ENCODE data around the gene C1GALT1. TPM values are rescaled to one million over a fixed set of nuclear protein-coding genes. Genes with fewer than 3 reads are reported as not detected.

The C1GALT1 gene
- total RNA-seq, 4 donors from 2014 or later: 42.9 to 99.9 (median 54.6) TPM

DNA sequence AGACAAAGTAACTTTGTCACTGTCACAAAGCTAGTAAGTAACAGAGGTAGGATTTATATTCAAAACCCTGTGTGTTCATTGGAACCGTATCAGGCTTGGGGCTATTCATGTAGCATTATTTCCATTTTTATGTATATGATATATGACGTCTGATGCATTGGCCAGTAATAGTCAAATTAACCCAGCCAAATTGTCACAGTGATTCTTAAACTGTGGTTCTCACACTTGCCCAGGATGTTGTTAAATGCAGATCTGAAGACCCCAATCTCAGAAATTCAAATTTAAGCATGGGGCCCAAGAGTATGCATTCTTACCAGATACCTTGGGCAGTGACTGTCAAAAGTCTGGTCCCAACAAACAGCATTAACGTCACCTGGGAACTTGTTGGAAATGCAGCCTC, 63.9 kb downstream of the C1GALT1 start:
- 97 to 99% methylated on average over 3 of the region's 3 CpGs for WGBS, 2 donors
- no peak for DNase-seq
- TF ChIP-seq POLR2A (IDR thresholded peaks at IDR 0.05): no peak
- TF ChIP-seq, protein P1, sequence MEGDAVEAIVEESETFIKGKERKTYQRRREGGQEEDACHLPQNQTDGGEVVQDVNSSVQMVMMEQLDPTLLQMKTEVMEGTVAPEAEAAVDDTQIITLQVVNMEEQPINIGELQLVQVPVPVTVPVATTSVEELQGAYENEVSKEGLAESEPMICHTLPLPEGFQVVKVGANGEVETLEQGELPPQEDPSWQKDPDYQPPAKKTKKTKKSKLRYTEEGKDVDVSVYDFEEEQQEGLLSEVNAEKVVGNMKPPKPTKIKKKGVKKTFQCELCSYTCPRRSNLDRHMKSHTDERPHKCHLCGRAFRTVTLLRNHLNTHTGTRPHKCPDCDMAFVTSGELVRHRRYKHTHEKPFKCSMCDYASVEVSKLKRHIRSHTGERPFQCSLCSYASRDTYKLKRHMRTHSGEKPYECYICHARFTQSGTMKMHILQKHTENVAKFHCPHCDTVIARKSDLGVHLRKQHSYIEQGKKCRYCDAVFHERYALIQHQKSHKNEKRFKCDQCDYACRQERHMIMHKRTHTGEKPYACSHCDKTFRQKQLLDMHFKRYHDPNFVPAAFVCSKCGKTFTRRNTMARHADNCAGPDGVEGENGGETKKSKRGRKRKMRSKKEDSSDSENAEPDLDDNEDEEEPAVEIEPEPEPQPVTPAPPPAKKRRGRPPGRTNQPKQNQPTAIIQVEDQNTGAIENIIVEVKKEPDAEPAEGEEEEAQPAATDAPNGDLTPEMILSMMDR (IDR thresholded peaks at IDR 0.05): no peak
- intact Hi-C loops (cut with DNase I): no loop called here
- H3K4me3 ChIP-seq (replicated peaks in 1 of 3): no peak overlapping the region
- H3K27ac ChIP-seq: no peak overlapping the region
- H3K27me3 ChIP-seq: no peaks in the 10 kb centered on the region
- no peaks in the 10 kb centered on the region for H3K36me3 ChIP-seq
- H3K4me1 ChIP-seq: peaks cover 0 to 14% of the 10 kb centered on the region in 2 donors
- no peaks in the 10 kb centered on the region for H3K9me3 ChIP-seq

DNA sequence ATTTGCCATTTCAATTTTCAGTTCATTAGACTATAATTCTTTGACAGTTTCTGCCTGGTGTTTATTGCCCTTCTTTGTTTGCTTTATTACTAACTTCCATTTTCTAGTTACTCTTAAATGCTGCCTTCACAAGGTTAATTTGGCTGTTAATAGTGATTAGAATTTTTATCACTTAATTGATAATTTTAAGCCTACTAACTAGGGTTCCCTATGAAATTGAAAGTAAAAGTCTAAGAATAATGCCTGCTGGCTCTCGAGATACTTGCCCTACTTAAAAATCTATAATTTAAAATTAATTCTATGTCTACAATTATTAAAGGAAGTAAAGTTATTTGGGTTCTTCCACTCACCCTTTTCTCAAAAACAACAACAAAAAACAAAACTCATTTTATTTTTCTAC, 65.3 kb downstream of the C1GALT1 start:
- intact Hi-C loops (cut with DNase I): no loop called here
- no peak for TF ChIP-seq POLR2A (IDR thresholded peaks at IDR 0.05)
- TF ChIP-seq, protein P1 (IDR thresholded peaks at IDR 0.05): no peak
- peaks cover 0 to 14% of the 10 kb centered on the region in 2 donors for H3K4me1 ChIP-seq
- no peak overlapping the region for H3K27ac ChIP-seq
- H3K4me3 ChIP-seq (replicated peaks in 1 of 3): no peak overlapping the region
- no peaks in the 10 kb centered on the region for H3K36me3 ChIP-seq
- no peak for DNase-seq
- H3K27me3 ChIP-seq: no peaks in the 10 kb centered on the region
- WGBS, 2 donors: 58 to 85% methylated on average over 1 of the region's 1 CpG
- no peaks in the 10 kb centered on the region for H3K9me3 ChIP-seq

DNA sequence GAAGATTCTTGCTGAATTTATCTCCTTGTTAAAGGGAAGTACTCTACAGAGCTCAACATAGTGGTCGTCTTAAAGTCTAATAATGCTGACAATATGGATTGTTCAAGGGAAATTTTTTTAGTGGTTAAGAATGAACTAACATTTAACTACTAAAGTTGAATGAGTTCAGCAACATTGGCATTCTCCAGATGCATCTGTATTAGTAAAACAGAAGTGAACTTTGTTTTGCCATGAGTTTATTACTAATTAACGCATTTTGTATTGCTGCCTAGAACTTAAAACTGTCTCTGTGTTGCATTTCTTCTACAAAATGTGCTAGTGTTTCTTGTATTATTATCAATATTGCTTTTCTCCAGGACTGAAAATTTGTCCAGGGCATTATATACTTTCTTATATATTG, 67.5 kb downstream of the C1GALT1 start:
- Histone ChIP-seq H3K9me3 (no peaks in the 10 kb centered on the region), H3K36me3 (no peaks in the 10 kb centered on the region), H3K4me1 (peaks cover 0 to 21% of the 10 kb centered on the region in 2 donors), H3K4me3 (replicated peaks in 1 of 3) (no peak overlapping the region), H3K27me3 (no peaks in the 10 kb centered on the region), H3K27ac (no peak overlapping the region)
- no peak for DNase-seq
- TF ChIP-seq, protein P1 (IDR thresholded peaks at IDR 0.05): no peak
- no peak for TF ChIP-seq POLR2A (IDR thresholded peaks at IDR 0.05)
- WGBS, 2 donors: 93 to 94% methylated on average over 2 of the region's 2 CpGs
- intact Hi-C loops (cut with DNase I): no loop called here

DNA sequence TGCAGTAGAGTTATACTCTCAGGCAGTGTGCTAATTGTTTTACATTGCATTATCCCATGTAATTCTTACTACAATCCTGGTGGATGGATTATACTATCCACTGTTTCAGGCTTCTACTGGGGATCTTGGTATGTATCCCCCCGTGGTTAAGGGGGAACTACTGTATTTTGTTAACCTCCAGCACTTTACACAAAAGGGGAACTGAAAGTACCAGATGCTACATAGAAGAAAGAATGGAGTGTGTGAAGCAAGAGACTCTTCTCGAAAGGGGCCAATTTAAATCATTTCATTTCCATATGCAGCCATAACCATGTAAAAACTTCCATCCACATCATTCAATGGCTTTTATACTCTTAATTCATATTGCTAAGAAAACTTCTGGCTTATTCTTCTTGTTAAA, 69.4 kb downstream of the C1GALT1 start:
- no peak overlapping the region for H3K27ac ChIP-seq
- intact Hi-C loops (cut with DNase I): no loop called here
- H3K4me1 ChIP-seq: peaks cover 0 to 21% of the 10 kb centered on the region in 2 donors
- TF ChIP-seq, protein P1 (IDR thresholded peaks at IDR 0.05): no peak
- no peak for TF ChIP-seq POLR2A (IDR thresholded peaks at IDR 0.05)
- DNase-seq: no peak
- 69 to 74% methylated on average over 2 of the region's 2 CpGs for WGBS, 2 donors
- H3K36me3 ChIP-seq: no peaks in the 10 kb centered on the region
- no peaks in the 10 kb centered on the region for H3K9me3 ChIP-seq
- H3K4me3 ChIP-seq (replicated peaks in 1 of 3): no peak overlapping the region
- H3K27me3 ChIP-seq: no peaks in the 10 kb centered on the region

DNA sequence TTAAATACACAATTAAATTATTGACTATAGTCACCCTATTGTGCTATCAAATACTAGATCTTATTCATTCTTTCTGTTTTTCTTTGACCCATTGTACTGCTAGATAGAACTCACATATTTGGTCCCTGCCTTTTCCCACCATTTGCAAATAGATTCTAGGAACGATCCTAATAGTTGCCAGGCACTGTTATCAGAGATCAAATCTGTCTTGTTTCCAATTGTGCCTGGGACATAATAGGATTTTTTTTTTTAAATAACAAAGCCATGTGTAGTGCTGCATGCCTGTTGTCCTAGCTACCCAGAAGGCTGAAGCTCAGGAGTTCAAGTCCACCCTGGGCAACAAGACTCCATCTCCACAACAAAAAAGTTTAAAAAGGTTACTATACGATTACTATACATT, 72.0 kb downstream of the C1GALT1 start:
- Histone ChIP-seq H3K4me3 (replicated peaks in 1 of 3) (no peak overlapping the region), H3K27me3 (no peaks in the 10 kb centered on the region), H3K36me3 (no peaks in the 10 kb centered on the region), H3K27ac (no peak overlapping the region), H3K4me1 (peaks cover 14 to 22% of the 10 kb centered on the region in 2 donors), H3K9me3 (no peaks in the 10 kb centered on the region)
- DNase-seq: no peak
- TF ChIP-seq, protein P1 (IDR thresholded peaks at IDR 0.05): no peak
- no peak for TF ChIP-seq POLR2A (IDR thresholded peaks at IDR 0.05)
- WGBS, 2 donors: 94 to 98% methylated on average over 2 of the region's 2 CpGs
- intact Hi-C loops (cut with DNase I): no loop called here

Data from thyroid gland (tissue), 4 donors.